HG03520 (cell line): ENCODE data around the gene CCDC149.

Experiments
- ATAC-seq: cut with Tn5 transposase; IDR thresholded peaks from one replicate; pipeline ENCODE4 v1.9.1; 2021; ENCODE audit warnings: mild to moderate bottlenecking, moderate library complexity; ENCODE audit not compliant: unreplicated experiment

CCDC149 gene

GRCh38 chr4:24780936-24781495, 131.8 kb downstream of the CCDC149 start:
- ATAC-seq = no peak

- no peak for ATAC-seq
Measured at GRCh38 chr4:24778464-24779225, 134.2 kb downstream of the CCDC149 start.

GRCh38 chr4:24777536-24778463, 135.0 kb downstream of the CCDC149 start:
- no peak for ATAC-seq

- no peak for ATAC-seq
Measured at GRCh38 chr4:24775750-24776149, 137.1 kb downstream of the CCDC149 start.

- ATAC-seq = no peak
Measured at GRCh38 chr4:24775032-24775605, 137.7 kb downstream of the CCDC149 start.

GRCh38 chr4:24774452-24774851, 138.4 kb downstream of the CCDC149 start:
- ATAC-seq = no peak

- ATAC-seq = no peak
Measured at GRCh38 chr4:24772952-24773351, 139.9 kb downstream of the CCDC149 start.

- no peak for ATAC-seq
Measured at GRCh38 chr4:24772061-24772705, 140.7 kb downstream of the CCDC149 start.

GRCh38 chr4:24771241-24771640, 141.6 kb downstream of the CCDC149 start:
- no peak for ATAC-seq

- no peak for ATAC-seq
Measured at GRCh38 chr4:24770667-24771066, 142.2 kb downstream of the CCDC149 start.

- peak; percentile 73 for ATAC-seq
Measured at GRCh38 chr4:24770032-24770584, 142.7 kb downstream of the CCDC149 start.

GRCh38 chr4:24769571-24769970, 143.3 kb downstream of the CCDC149 start:
- no peak for ATAC-seq

- ATAC-seq = peak; percentile 70
Measured at GRCh38 chr4:24768604-24769003, 144.2 kb downstream of the CCDC149 start.

GRCh38 chr4:24768006-24768405, 144.8 kb downstream of the CCDC149 start:
- no peak for ATAC-seq

- no peak for ATAC-seq
Measured at GRCh38 chr4:24765376-24765988, 147.4 kb downstream of the CCDC149 start.

- no peak for ATAC-seq
Measured at GRCh38 chr4:24764345-24764744, 148.5 kb downstream of the CCDC149 start.

- ATAC-seq = no peak
Measured at GRCh38 chr4:24763631-24764297, 149.1 kb downstream of the CCDC149 start.
